HepG2 (cell line): ENCODE measurements around the gene BID. TPM values are rescaled to one million over a fixed set of nuclear protein-coding genes. Genes with fewer than 3 reads are reported as not detected.

Source experiments
- ATAC-seq: fragments of 200-7000 bp; cut with Tn5 transposase; 3 replicates; pipeline ENCODE4 v1.9.1; 2020; ENCODE audit warnings: mild to moderate bottlenecking, moderate library complexity
- BruUV-seq: library from RNA; stranded (reverse); fragments of 400-500 nt; replicated peaks from 2 replicates; lab custom pipeline; 2021; lab: Mats Ljungman, UMichigan
- CTCF ChIA-PET: fragments of 300-600 bp; formaldehyde crosslinking; extraction: SDS; loops from one replicate; lab custom pipeline; 2021; ENCODE audit warnings: low total read pairs, inconsistent platforms, low intra/inter-chr PET ratio; lab: Yijun Ruan, JAX
- POLR2A ChIA-PET: fragments of 350-600 bp; sonication (Branson Sonifier 250); formaldehyde crosslinking; loops from one replicate; lab custom pipeline; 2020; ENCODE audit warnings: antibody characterized with exemption, inconsistent platforms; lab: Yijun Ruan, JAX
- DNase-seq: peaks from one replicate; pipeline ENCODE4 v3.0.0-alpha.2; 2015; ENCODE audit warnings: low spot score
- FAIRE-seq: peaks from 3 replicates; lab custom pipeline; 2011; peaks lifted over from hg19 to GRCh38; lab: Jason Lieb, UNC
- H2AFZ ChIP-seq: one replicate; pipeline ENCODE4 v1.6.1; 2011; ENCODE audit warnings: low read length, inconsistent platforms
- H3K27ac ChIP-seq: fragments of 300-600 bp; 3 replicates; pipeline ENCODE4 v1.8.0; 2011; ENCODE audit warnings: mixed run types, mild to moderate bottlenecking, mixed read lengths, low read length, inconsistent platforms; ENCODE audit not compliant: insufficient read depth; ENCODE audit errors: extremely low read length
- H3K27me3 ChIP-seq, 2 experiments: fragments of 200-600 bp in 1 of 2; 2 replicates in 1 of 2; 3 replicates in 1 of 2; pipeline versions ENCODE4 v1.6.0 to v1.8.0; 2011; ENCODE audit warnings: low read length in 2 of 2, mild to moderate bottlenecking in 2 of 2, moderate library complexity in 2 of 2, inconsistent platforms in 1 of 2; ENCODE audit not compliant: insufficient read depth in 2 of 2, control insufficient read depth in 1 of 2
- H3K36me3 ChIP-seq, 2 experiments: fragments of 200-600 bp in 1 of 2; replicated peaks in 1 of 2; 2 replicates in 1 of 2; 3 replicates in 1 of 2; pipeline versions ENCODE4 v1.5.1 to v1.8.0; 2011; ENCODE audit warnings: low read length in 2 of 2, inconsistent platforms in 1 of 2; ENCODE audit not compliant: insufficient read depth in 2 of 2, control insufficient read depth in 1 of 2
- H3K4me1 ChIP-seq: 2 replicates; pipeline ENCODE4 v1.5.1; 2012; ENCODE audit warnings: low read length, inconsistent platforms; ENCODE audit not compliant: insufficient read depth
- H3K4me2 ChIP-seq: 2 replicates; pipeline ENCODE4 v1.6.0; 2011; ENCODE audit warnings: low read depth, low read length, inconsistent platforms
- H3K4me3 ChIP-seq, 3 experiments: fragments of 200-600 bp in 1 of 3; sonication (generic), shearing (Covaris generic) in 1 of 3; replicated peaks in 1 of 3; 2 replicates each; pipeline ENCODE4 v1.5.1; 2011 to 2016; ENCODE audit warnings: low read length in 3 of 3, inconsistent platforms in 2 of 3, low read depth in 2 of 3, mild to moderate bottlenecking in 2 of 3, control low read depth in 1 of 3, mixed read lengths in 1 of 3; ENCODE audit not compliant: insufficient read depth in 1 of 3
- H3K79me2 ChIP-seq: one replicate; pipeline ENCODE4 v1.6.1; 2011; ENCODE audit warnings: low read length, inconsistent platforms; ENCODE audit not compliant: insufficient read depth
- H3K9ac ChIP-seq: 2 replicates; pipeline ENCODE4 v1.6.0; 2011; ENCODE audit warnings: mild to moderate bottlenecking, low read depth, low read length, inconsistent platforms; ENCODE audit not compliant: insufficient read depth
- H3K9me3 ChIP-seq: 2 replicates; pipeline ENCODE4 v1.5.1; 2012; ENCODE audit warnings: mild to moderate bottlenecking, low read length
- H4K20me1 ChIP-seq: 2 replicates; pipeline ENCODE4 v1.6.0; 2011; ENCODE audit warnings: inconsistent platforms, mild to moderate bottlenecking, low read length, moderate library complexity; ENCODE audit not compliant: insufficient read depth
- HNF4G ChIP-seq, 2 experiments: sonication (generic) in 1 of 2; formaldehyde crosslinking in 1 of 2; IDR thresholded peaks; 2 replicates each; pipeline versions ENCODE4 v1.4.0 to v1.6.1; 2011 to 2020; ENCODE audit warnings: borderline replicate concordance in 2 of 2, low read depth in 2 of 2, mild to moderate bottlenecking in 2 of 2, low read length in 1 of 2, missing genetic modification reagents in 1 of 2, moderate library complexity in 1 of 2
- ZBTB33 ChIP-seq: sonication (generic); formaldehyde crosslinking; IDR thresholded peaks from 2 replicates; pipeline ENCODE4 v1.4.0; 2020; ENCODE audit warnings: missing genetic modification reagents
- ZNF121 ChIP-seq: sonication (generic); formaldehyde crosslinking; IDR thresholded peaks from 2 replicates; pipeline ENCODE4 v1.5.0; 2020; ENCODE audit warnings: mild to moderate bottlenecking, missing genetic modification reagents
- ZNF770 ChIP-seq: sonication (generic); formaldehyde crosslinking; IDR thresholded peaks from 2 replicates; pipeline ENCODE4 v1.5.0; 2020; ENCODE audit warnings: mild to moderate bottlenecking, missing genetic modification reagents
- ZNF773 ChIP-seq: sonication (generic); formaldehyde crosslinking; IDR thresholded peaks from 2 replicates; pipeline ENCODE4 v1.4.0; 2020; ENCODE audit warnings: missing genetic modification reagents, borderline replicate concordance
- WGBS: methylation state at CpG from one replicate; pipeline ENCODE4 v1.1.6; 2017; ENCODE audit warnings: low lambda C conversion rate; 5-methylcytosine and 5-hydroxymethylcytosine counted together
- in situ Hi-C: cut with HindIII; loops from 2 replicates; pipeline ENCODE4 v1.10.0; 2017; ENCODE audit warnings: low pct_unique_long_range_greater_than_20kb; ENCODE audit not compliant: extremely low pct_ligation_motif_present
- intact Hi-C: fragments of 100-400 bp; cut with micrococcal nuclease; formaldehyde crosslinking; loops from one replicate; pipeline ENCODE4 v1.10.0; 2022; ENCODE audit not compliant: unreplicated experiment
- polyA plus RNA-seq, 8 experiments: library from polyadenylated mRNA; depleted of rRNA in 3 of 8; stranded (reverse) in 7 of 8; unstranded in 1 of 8; fragments of >200 nt; fragmentation: Illumina TruSeq in 4 of 8; extraction: Trizol in 4 of 8; gene quantifications; 2 replicates each; pipeline versions ENCODE4 v1.2.1 to v1.2.3, GENCODE V29; 2011 to 2016; ENCODE audit warnings: low read depth in 4 of 8, missing spikeins in 1 of 8, mixed read lengths in 1 of 8; ENCODE audit not compliant: insufficient read depth in 1 of 8
- total RNA-seq, 5 experiments: library from RNA; depleted of rRNA; stranded (reverse); fragments of >200 nt; fragmentation: Illumina TruSeq; extraction: Trizol; gene quantifications; 2 replicates each; pipeline ENCODE4 v1.2.3, GENCODE V29; 2016; ENCODE audit warnings: low read depth in 1 of 5

The BID gene
- total and polyA plus RNA-seq, 2 of the 13 experiments (the other 11 are each of a cell fraction or from before 2014, with no cell fraction given): 35.3 to 51.7 TPM

DNA sequence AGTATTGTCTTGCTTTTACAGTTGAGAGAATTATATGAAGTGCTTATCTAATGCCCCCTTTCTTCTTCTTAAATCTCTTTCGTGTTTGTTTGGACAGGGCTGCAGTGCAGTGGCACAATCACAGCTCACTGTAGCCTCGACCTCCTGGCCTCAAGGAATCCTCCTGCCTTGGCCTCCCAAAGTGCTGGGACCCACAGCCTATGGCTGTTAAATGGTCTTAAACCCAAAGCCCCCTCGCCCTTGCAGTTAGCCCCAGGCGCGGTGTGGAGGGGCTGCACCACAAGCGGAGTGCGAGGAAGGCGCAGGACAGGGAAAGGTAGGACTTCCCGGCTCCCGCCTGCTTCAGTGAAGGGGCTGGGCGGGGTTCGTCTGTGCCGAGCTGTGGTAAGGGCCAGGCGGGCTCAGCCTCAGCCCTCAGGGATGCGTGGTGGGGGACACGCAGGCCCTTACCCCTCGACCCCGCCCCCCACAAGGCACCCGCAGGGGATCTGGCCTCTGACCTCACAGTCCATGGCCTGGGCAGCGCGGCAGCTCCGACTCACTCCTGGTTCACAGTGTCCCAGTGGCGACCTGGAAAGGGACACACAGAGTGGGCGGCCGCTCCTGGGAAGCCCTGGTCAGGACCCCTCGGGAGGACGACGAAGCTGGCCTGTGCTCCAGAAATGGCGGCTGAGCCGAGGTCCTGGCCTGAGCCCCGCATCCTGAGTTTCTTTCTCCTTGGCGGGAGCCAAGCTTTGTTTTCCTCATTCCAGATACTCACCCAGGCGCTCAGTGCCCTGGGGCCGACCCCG is 24.5 kb downstream of the BID start:
- no peaks in the 10 kb centered on the region for H3K4me1 ChIP-seq
- POLR2A ChIA-PET: no interaction called here
- no peak for TF ChIP-seq ZNF773 (CRISPR knock-in tag)
- TF ChIP-seq ZNF770 (CRISPR knock-in tag): peak; percentile 84
- H3K27ac ChIP-seq: no peak overlapping the region
- H2AFZ ChIP-seq: no peak overlapping the region
- ATAC-seq (no peak), FAIRE-seq (no peak), DNase-seq (no peak)
- intact Hi-C loops (no loop called here), in situ Hi-C loops (no loop called here)
- no peaks in the 10 kb centered on the region for H3K36me3 ChIP-seq
- H3K4me3 ChIP-seq: no peak overlapping the region
- WGBS: 88% methylated on average over 24 of the region's 35 CpGs
- H3K9ac ChIP-seq: no peak overlapping the region
- CTCF ChIA-PET: no interaction called here
- no peaks in the 10 kb centered on the region; a peak in 1 of 5 replicates for H3K27me3 ChIP-seq
- no peaks in the 10 kb centered on the region for H3K79me2 ChIP-seq
- H3K4me2 ChIP-seq: no peak overlapping the region
- BruUV-seq: no TSS peak
- no peaks in the 10 kb centered on the region for H3K9me3 ChIP-seq
- no peaks in the 10 kb centered on the region for H4K20me1 ChIP-seq

- in situ Hi-C loops: no loop called here
- no TSS peak for BruUV-seq
- WGBS: 96% methylated on average over 30 of the region's 40 CpGs
- Histone ChIP-seq H3K4me1 (no peaks in the 10 kb centered on the region), H3K9me3 (no peaks in the 10 kb centered on the region), H3K27ac (no peak overlapping the region), H3K36me3 (no peaks in the 10 kb centered on the region), H4K20me1 (no peaks in the 10 kb centered on the region), H3K27me3 (no peaks in the 10 kb centered on the region; a peak in 1 of 5 replicates), H3K79me2 (no peaks in the 10 kb centered on the region), H2AFZ (no peak overlapping the region), H3K4me2 (no peak overlapping the region), H3K9ac (no peak overlapping the region), H3K4me3 (no peak overlapping the region)
- FAIRE-seq: no peak
- intact Hi-C loops: no loop called here
- no peak for DNase-seq
- ATAC-seq: no peak
- no peak for TF ChIP-seq HNF4G (IDR thresholded peaks at IDR 0.05; ENCODE audit: borderline replicate concordance, low read depth, low read length)
- TF ChIP-seq HNF4G (CRISPR knock-in tag; IDR thresholded peaks at IDR 0.05; ENCODE audit: borderline replicate concordance, low read depth): no peak
- peak; percentile 86 for TF ChIP-seq ZBTB33 (CRISPR knock-in tag)
- TF ChIP-seq ZNF121 (CRISPR knock-in tag): 0 out of 2 replicates have a peak, but pooled peaks have one; percentile 15
- ChIA-PET POLR2A (no interaction called here), CTCF (no interaction called here)
These were observed 25.5 kb downstream of the BID start for GRCh38 chr22:17748555-17749353.
